ENCODE results near the gene USP9X. TPM values are rescaled to one million over a fixed set of nuclear protein-coding genes. Genes with fewer than 3 reads are reported as not detected.

USP9X gene
- polyA plus RNA-seq, 1 of the 3 experiments (the other 2 are of a cell fraction): 13.2 TPM

GRCh38 chrX:41095908-41096307 is 10.7 kb downstream of the USP9X start:
- no peak for DNase-seq
- H3K36me3 ChIP-seq (replicated peaks in 1 of 2; ENCODE audit: control insufficient read depth in 1 of 2, insufficient read depth in 2 of 2, low read length in 1 of 2): peaks cover 0 to 6% of the 10 kb centered on the region in 2 experiments
- H3F3A ChIP-seq (replicated peaks; ENCODE audit: insufficient read depth): peaks cover 26% of the 10 kb centered on the region
- H3K4me1 ChIP-seq (ENCODE audit: control insufficient read depth in 1 of 2, insufficient read depth in 2 of 2, low read depth in 1 of 2, low read length in 1 of 2): peaks cover 2 to 7% of the 10 kb centered on the region in 2 experiments; a peak in 2 of 4 replicates
- no peak overlapping the region for H3K4me3 ChIP-seq (ENCODE audit: low read depth in 2 of 2, low read length in 1 of 2)
- CTCF ChIA-PET: interaction anchor here (5.2 kb wide), 1 partner anchor 19 kb away, joined by 19 read pairs; no protein-coding TSS in a partner anchor
- WGBS (ENCODE audit: low lambda C conversion rate): 100% methylated on average over 2 of the region's 2 CpGs
- TF ChIP-seq NRF1 (IDR thresholded peaks at IDR 0.05; ENCODE audit: low read depth, low read length): no peak
- TF ChIP-seq ELF1 (IDR thresholded peaks at IDR 0.05): no peak
- no peak for TF ChIP-seq EZH2phosphoT487 (IDR thresholded peaks at IDR 0.05; ENCODE audit: borderline replicate concordance, low read depth)
- no peak for TF ChIP-seq GATA2 (CRISPR knock-in tag; IDR thresholded peaks at IDR 0.05)
- TF ChIP-seq JUND (IDR thresholded peaks at IDR 0.05): no peak
- no peak for TF ChIP-seq USF2 (IDR thresholded peaks at IDR 0.05; ENCODE audit: borderline replicate concordance, low read depth, low read length)
- no peak for TF ChIP-seq TAF1 (IDR thresholded peaks at IDR 0.05; ENCODE audit: borderline replicate concordance, low read depth, low read length)
- TF ChIP-seq POLR2AphosphoS5 (IDR thresholded peaks at IDR 0.05; ENCODE audit: low read depth, low read length): no peak
- no peak for TF ChIP-seq MXI1 (IDR thresholded peaks at IDR 0.05; ENCODE audit: low read depth, low read length)
- TF ChIP-seq RXRA (IDR thresholded peaks at IDR 0.05; ENCODE audit: borderline replicate concordance, low read depth): no peak
- TF ChIP-seq RAD21 (IDR thresholded peaks at IDR 0.05; ENCODE audit: low read length): no peak
- TF ChIP-seq TCF12 (IDR thresholded peaks at IDR 0.05): no peak
- TF ChIP-seq FOSL2 (IDR thresholded peaks at IDR 0.05; ENCODE audit: borderline replicate concordance, low read depth): no peak
- TF ChIP-seq GABPA (IDR thresholded peaks at IDR 0.05; ENCODE audit: low read depth): no peak
- no peak for TF ChIP-seq PBX3 (IDR thresholded peaks at IDR 0.05)
- no peak for TF ChIP-seq SMC3 (IDR thresholded peaks at IDR 0.05; ENCODE audit: low read depth, low read length)
- TF ChIP-seq USF1 (IDR thresholded peaks at IDR 0.05; ENCODE audit: borderline replicate concordance, low read depth): no peak
- TF ChIP-seq RCOR1 (IDR thresholded peaks at IDR 0.05; ENCODE audit: low read length): no peak
- no peak for TF ChIP-seq TEAD4 (IDR thresholded peaks at IDR 0.05; ENCODE audit: borderline replicate concordance, insufficient read depth)
- no peak for TF ChIP-seq REST (IDR thresholded peaks at IDR 0.05; ENCODE audit: low read depth, low read length)
- peaks cover 100% of the 10 kb centered on the region for H3K79me2 ChIP-seq (ENCODE audit: insufficient read depth)
- H4K20me1 ChIP-seq (ENCODE audit: insufficient read depth): peaks cover 99% of the 10 kb centered on the region
- H3K4me2 ChIP-seq: peak overlapping the region; percentile 23; the same call in 1 of the 2 replicates
- no peak overlapping the region for H3K9ac ChIP-seq
- H2AFZ ChIP-seq (ENCODE audit: low read depth): no peak overlapping the region
- H3K27me3 ChIP-seq (ENCODE audit: insufficient read depth): no peaks in the 10 kb centered on the region
- peak overlapping the region in 1 of 2 experiments; percentile 80; a peak in 1 of 4 replicates for H3K27ac ChIP-seq (ENCODE audit: low read depth in 2 of 2, low read length in 1 of 2)
- no peaks in the 10 kb centered on the region for H3K9me2 ChIP-seq
- POLR2A ChIA-PET: interaction anchor here (1.0 kb wide), 1 partner anchor 11 kb away, joined by 3 read pairs; the partner anchor contains the start of gene USP9X
- no peaks in the 10 kb centered on the region for H3K9me3 ChIP-seq

All from SK-N-SH (cell line).